ENCODE results near the gene FRK.
"Not testable (repeated sequence)": the region's sequence is repeated elsewhere in the genome, so short reads cannot be mapped to it uniquely, and the experiment has no call there.

FRK gene

GRCh38 chr6:116046737-116047136, 14.0 kb downstream of the FRK start:
- DNase-seq (ENCODE audit: insufficient read length, low spot score) = no peak
- FAIRE-seq = no peak

GRCh38 chr6:116046272-116046671, 14.4 kb downstream of the FRK start:
- not testable (repeated sequence) for DNase-seq (ENCODE audit: insufficient read length, low spot score); FAIRE-seq

More at GRCh38 chr6:116046737-116047136, 14.0 kb downstream of the FRK start:
- no peak for TF ChIP-seq CTCF (IDR thresholded peaks at IDR 0.05; ENCODE audit: insufficient read depth, missing control alignments)

GRCh38 chr6:116041934-116042333, 18.8 kb downstream of the FRK start:
- TF ChIP-seq CTCF (IDR thresholded peaks at IDR 0.05; ENCODE audit: insufficient read depth, missing control alignments) = no peak
- no peak for FAIRE-seq
- no peak for DNase-seq (ENCODE audit: insufficient read length, low spot score)

- no peak for DNase-seq (ENCODE audit: insufficient read length, low spot score)
- no peak for TF ChIP-seq CTCF (IDR thresholded peaks at IDR 0.05; ENCODE audit: insufficient read depth, missing control alignments)
- FAIRE-seq = no peak
These were observed 19.7 kb downstream of the FRK start for GRCh38 chr6:116040993-116041392.

- no peak for FAIRE-seq
- TF ChIP-seq CTCF (IDR thresholded peaks at IDR 0.05; ENCODE audit: insufficient read depth, missing control alignments) = no peak
- DNase-seq (ENCODE audit: insufficient read length, low spot score) = no peak
These were observed 23.8 kb downstream of the FRK start for GRCh38 chr6:116036885-116037284.

GRCh38 chr6:116036075-116036773, 24.5 kb downstream of the FRK start:
- no peak for DNase-seq (ENCODE audit: insufficient read length, low spot score)
- no peak for TF ChIP-seq CTCF (IDR thresholded peaks at IDR 0.05; ENCODE audit: insufficient read depth, missing control alignments)
- no peak for FAIRE-seq

- TF ChIP-seq CTCF (IDR thresholded peaks at IDR 0.05; ENCODE audit: insufficient read depth, missing control alignments) = no peak
- FAIRE-seq = no peak
- no peak for DNase-seq (ENCODE audit: insufficient read length, low spot score)
These were observed 25.1 kb downstream of the FRK start for GRCh38 chr6:116035616-116036015.
